HuH-7 (cell line): ENCODE results near the gene TBC1D9.

Source experiments
- DNase-seq: peaks from one replicate; pipeline ENCODE4 v3.0.0; 2011; ENCODE audit warnings: low spot score

Gene TBC1D9

DNA sequence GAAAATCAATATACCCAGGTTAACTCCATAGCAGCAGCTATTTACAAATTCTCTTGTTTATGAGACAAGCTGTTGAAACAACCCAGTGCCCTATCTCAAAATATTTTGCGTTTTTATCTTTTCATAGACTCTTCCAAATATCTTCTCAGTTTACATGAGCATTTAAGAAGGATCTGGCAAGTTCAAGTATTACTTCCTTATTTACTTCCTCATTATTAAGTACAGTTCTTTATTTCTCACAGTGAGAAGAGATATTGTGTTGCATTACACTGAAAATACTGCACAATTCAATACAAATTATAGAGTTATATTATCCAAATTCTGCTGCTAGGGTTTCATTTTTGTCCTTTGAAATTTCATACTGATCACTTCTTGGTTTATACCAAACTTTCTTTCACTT is 143.8 kb downstream of the TBC1D9 start:
- no peak for DNase-seq

GRCh38 chr4:140611854-140612253 is 144.3 kb downstream of the TBC1D9 start:
- DNase-seq: no peak

DNA sequence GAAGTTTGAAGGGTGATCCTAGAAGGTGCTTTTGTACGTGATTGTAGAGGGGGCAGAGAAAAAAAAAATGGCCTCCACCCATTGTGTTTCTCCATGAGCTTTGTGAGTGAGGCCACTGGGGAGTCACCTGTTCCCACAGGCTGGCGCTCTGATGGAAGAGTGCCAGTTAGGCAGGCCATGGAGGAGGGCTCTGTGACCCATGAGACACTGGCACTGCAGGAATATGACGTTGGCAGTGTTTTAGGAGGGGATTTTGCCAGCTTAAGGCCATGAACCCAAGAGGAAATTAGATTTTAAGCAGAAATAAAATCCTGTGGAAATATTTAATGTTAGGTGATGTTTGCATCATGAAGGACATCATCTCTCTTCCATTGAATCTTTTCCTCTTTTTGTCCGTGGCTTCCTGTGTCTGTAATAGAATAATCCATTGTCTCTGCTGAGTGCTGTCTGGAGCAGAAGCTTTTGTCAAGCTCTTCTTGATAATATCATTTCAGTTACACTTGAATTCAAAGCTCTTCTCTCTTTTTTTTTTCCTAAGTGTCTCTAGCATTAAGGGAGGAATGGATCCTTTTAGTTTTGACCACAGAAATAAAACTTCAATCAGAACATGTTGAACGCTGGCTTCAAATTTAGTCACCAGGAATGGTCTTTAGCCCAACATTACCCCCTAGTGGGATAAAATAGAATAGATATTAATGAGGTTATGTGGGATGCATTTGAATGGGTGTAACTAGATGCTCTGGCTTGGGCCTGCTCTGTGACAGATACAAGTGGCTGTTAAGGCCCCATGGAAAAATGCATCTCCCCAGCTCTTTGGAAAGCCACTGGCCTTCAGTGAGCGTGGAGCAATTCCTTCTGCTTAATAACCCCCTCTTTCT is 146.4 kb downstream of the TBC1D9 start:
- DNase-seq: peak; percentile 69

- DNase-seq: no peak
Measured at GRCh38 chr4:140607852-140608251, 148.3 kb downstream of the TBC1D9 start.

GRCh38 chr4:140604544-140604943 is 151.6 kb downstream of the TBC1D9 start:
- DNase-seq: no peak

GRCh38 chr4:140603286-140603685 is 152.9 kb downstream of the TBC1D9 start:
- DNase-seq: no peak

DNA sequence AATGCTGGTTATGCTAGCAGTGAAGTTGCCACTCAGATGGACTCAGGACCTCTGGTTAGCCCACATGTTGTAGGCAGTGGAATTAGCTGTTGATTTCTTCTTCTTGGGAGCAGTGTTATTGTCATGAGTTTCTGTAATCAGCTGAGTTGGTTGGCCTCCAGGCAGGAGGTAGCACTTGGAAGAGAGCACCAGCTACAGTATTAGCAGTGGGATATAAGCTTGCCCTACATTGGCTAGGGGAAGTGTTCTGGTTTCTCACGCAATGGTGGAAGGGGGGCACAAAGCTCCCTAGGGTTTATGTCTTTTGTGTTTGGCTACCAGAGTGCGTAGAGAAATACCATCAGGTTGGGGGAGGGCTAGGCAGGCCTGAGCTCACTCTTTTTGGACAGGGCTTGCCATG is 153.5 kb downstream of the TBC1D9 start:
- DNase-seq: no peak

- no peak for DNase-seq
Measured at GRCh38 chr4:140600408-140600807, 155.8 kb downstream of the TBC1D9 start.

DNA sequence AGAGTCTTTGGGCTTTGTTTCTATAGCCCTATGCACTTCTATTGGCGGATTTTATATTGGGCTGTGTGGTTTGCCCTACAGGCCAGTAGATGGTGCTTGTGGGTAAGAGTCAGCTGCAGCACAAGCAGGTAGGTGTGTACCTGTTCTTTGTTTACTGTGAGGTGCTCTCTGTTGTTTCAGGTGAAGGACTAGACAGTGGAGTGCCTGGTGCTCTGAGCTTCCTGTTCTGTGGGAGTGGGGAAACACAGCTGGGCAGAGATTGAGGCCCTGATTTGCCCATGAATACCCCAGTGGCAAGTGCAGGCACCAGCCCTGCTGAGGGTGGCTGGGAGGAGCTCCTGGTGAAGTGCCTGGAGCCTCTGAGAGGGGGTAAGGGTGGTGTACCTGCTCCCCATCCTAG is 161.1 kb downstream of the TBC1D9 start:
- DNase-seq: peak; percentile 56

DNA sequence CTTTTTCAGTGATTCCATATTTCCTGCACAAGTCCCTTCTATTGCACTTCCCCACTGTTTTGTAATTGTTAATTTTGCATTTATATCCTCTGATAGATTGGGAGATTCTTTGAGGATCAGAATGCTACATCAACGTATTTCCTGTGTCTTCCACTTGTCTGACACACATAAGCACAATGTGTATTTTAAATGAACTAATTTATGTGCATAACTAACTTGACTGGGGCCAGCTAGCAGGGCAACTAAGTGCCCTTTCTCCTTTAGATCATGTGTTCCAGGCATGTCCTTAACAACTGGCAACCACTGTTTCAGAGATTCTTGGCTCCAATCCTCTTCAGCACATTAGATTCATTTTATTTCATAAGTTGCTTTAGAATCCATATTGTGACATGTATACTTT is 171.7 kb downstream of the TBC1D9 start:
- DNase-seq: no peak

DNA sequence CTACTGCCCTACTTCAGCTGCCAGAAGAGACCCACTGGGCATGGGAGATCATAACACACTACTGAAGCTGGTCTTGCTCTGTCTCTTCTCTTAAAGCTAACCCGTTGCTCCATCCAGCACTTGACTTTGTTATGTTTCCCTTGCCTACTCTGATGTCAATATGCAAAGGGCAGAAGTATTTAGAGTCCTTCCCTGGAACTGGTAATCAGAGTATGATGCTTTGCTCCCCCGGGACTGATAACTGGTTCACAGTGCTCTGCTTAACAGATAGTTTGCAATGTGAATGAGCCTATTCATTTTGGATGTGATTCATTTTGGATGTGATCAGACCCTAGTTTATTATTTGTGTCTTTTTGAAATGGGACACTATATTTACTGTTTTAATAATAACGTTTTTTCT is 175.1 kb downstream of the TBC1D9 start:
- peak; percentile 39 for DNase-seq

GRCh38 chr4:140579278-140579677 is 176.9 kb downstream of the TBC1D9 start:
- DNase-seq: no peak

DNA sequence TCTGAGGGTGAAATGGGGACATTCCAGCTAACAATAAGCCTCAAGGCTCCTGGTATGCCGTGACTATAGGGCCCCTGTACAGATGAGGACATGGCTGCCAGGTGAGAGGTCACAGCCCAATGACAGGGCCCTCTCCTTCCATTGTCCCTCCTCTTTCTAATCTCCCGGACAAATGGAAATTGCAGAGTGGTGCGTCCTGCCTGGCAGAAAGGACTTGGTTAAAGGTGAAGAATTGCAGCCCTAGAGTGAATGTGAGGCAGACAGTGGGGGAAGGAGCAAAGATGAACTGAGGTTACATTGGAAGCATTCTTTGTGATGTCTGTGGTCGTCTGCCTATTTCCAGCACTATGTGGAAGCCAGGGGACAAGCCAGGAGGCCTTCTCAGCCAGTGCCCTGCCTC is 180.7 kb downstream of the TBC1D9 start:
- DNase-seq: no peak

DNA sequence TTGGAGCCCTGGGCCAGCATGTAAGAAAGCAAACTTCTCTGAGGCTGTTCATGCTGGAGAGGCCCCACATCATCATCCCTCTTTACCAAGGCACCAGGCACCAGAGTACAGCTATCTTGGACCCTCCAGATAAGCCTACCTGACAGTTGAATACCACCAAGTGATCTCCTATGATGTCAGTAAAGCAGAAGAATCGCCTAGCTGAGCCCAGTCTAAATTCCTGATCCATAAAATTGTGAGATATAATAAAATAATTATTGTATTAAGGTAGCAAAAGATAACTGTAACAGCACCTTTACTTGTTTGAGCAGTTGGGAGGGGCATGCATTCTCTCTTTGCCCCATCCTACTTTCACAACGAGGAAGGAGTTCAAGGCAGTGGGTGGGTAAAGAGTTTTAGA is 184.6 kb downstream of the TBC1D9 start:
- DNase-seq: no peak
